GM23338 (cell line): Measurements from ENCODE around the gene TBC1D21. TPM values are rescaled to one million over a fixed set of nuclear protein-coding genes. Genes with fewer than 3 reads are reported as not detected.

ENCODE experiments used
- ATAC-seq: fragments of 200-7000 bp; cut with Tn5 transposase; 3 replicates; pipeline ENCODE4 v1.9.1; 2020
- DNase-seq: peaks from one replicate; pipeline ENCODE4 v3.0.0-alpha.2; 2015; ENCODE audit warnings: low spot score
- H2AFZ ChIP-seq: fragments of 200-600 bp; sonication (generic); 2 replicates; pipeline ENCODE4 v1.8.0; 2016; ENCODE audit warnings: antibody characterized with exemption, mild to moderate bottlenecking, moderate library complexity
- H3F3A ChIP-seq: fragments of 200-600 bp; sonication (generic); replicated peaks from 2 replicates; pipeline ENCODE4 v1.8.0; 2017; ENCODE audit warnings: antibody characterized with exemption, mixed run types, low read depth
- H3K27ac ChIP-seq: fragments of 200-600 bp; sonication (generic); 2 replicates; pipeline ENCODE4 v1.6.1; 2016; ENCODE audit warnings: low read depth
- H3K27me3 ChIP-seq: fragments of 200-600 bp; sonication (generic); 2 replicates; pipeline ENCODE4 v1.8.0; 2016; ENCODE audit warnings: mild to moderate bottlenecking, mixed run types, moderate library complexity; ENCODE audit not compliant: insufficient read depth
- H3K36me3 ChIP-seq: fragments of 200-600 bp; sonication (generic); 2 replicates; pipeline ENCODE4 v1.8.0; 2016; ENCODE audit warnings: mild to moderate bottlenecking; ENCODE audit not compliant: insufficient read depth
- H3K4me1 ChIP-seq: fragments of 200-600 bp; sonication (generic); 2 replicates; pipeline ENCODE4 v1.8.0; 2016; ENCODE audit warnings: mild to moderate bottlenecking, moderate library complexity; ENCODE audit not compliant: insufficient read depth
- H3K4me2 ChIP-seq: fragments of 200-600 bp; sonication (generic); 2 replicates; pipeline ENCODE4 v1.7.1; 2017; ENCODE audit warnings: mixed run types
- H3K4me3 ChIP-seq: fragments of 200-600 bp; sonication (generic); 2 replicates; pipeline ENCODE4 v1.6.1; 2016; ENCODE audit warnings: mixed run types
- H3K79me2 ChIP-seq: fragments of 200-600 bp; sonication (generic); replicated peaks from 2 replicates; pipeline ENCODE4 v1.8.0; 2017; ENCODE audit warnings: mild to moderate bottlenecking; ENCODE audit not compliant: insufficient read depth
- H3K9me2 ChIP-seq: fragments of 200-600 bp; sonication (generic); 2 replicates; pipeline ENCODE4 v1.8.0; 2017; ENCODE audit not compliant: insufficient read depth
- H4K20me1 ChIP-seq: fragments of 200-600 bp; sonication (generic); replicated peaks from 2 replicates; pipeline ENCODE4 v1.8.0; 2017; ENCODE audit warnings: mild to moderate bottlenecking; ENCODE audit not compliant: insufficient read depth
- H3K27ac Mint-ChIP-seq: 2 replicates; pipeline ENCODE4 v1.8.0; 2020; ENCODE audit warnings: inconsistent platforms, mild to moderate bottlenecking, moderate library complexity, mixed read lengths
- H3K27me3 Mint-ChIP-seq: 3 replicates; pipeline ENCODE4 v1.8.0; 2022; ENCODE audit warnings: low read depth, mild to moderate bottlenecking, moderate library complexity, mixed read lengths, inconsistent platforms; ENCODE audit not compliant: insufficient read depth, poor library complexity
- H3K36me3 Mint-ChIP-seq: 3 replicates; pipeline ENCODE4 v1.8.0; 2021; ENCODE audit warnings: low read depth, mild to moderate bottlenecking, inconsistent platforms, moderate library complexity, mixed read lengths
- H3K4me1 Mint-ChIP-seq: 3 replicates; pipeline ENCODE4 v1.8.0; 2020; ENCODE audit warnings: mild to moderate bottlenecking, inconsistent platforms, mixed read lengths
- H3K4me3 Mint-ChIP-seq: 3 replicates; pipeline ENCODE4 v1.8.0; 2021; ENCODE audit warnings: moderate library complexity, mild to moderate bottlenecking, inconsistent platforms, mixed read lengths
- H3K9me3 Mint-ChIP-seq: 3 replicates; pipeline ENCODE4 v1.8.0; 2020; ENCODE audit warnings: moderate library complexity, mild to moderate bottlenecking, inconsistent platforms, mixed read lengths
- CTCF ChIP-seq, 2 experiments: fragments of 200-600 bp in 1 of 2; sonication (generic) in 1 of 2; conservative IDR thresholded peaks; 2 replicates each; pipeline versions ENCODE4 v1.5.1 to v1.6.1; 2016 to 2017; ENCODE audit warnings: antibody characterized with exemption in 2 of 2, low read depth in 2 of 2, mild to moderate bottlenecking in 2 of 2, moderate library complexity in 1 of 2
- JUNB ChIP-seq: IDR thresholded peaks from one replicate; pipeline ENCODE4 v1.6.1; 2016; ENCODE audit warnings: antibody characterized with exemption; ENCODE audit not compliant: unreplicated experiment
- ZNF462 ChIP-seq: fragments of 250-450 bp; sonication (Bioruptor Pico); IDR thresholded peaks from 2 replicates; pipeline ENCODE4 v1.5.0; 2020; ENCODE audit warnings: mild to moderate bottlenecking, moderate library complexity
- polyA plus RNA-seq: library from polyadenylated mRNA; unstranded; fragments of >200 nt; fragmentation: Nextera tagmentation; extraction: Ambion mirVana; gene quantifications from 2 replicates; pipeline ENCODE4 v1.2.1, GENCODE V29; 2016
- total RNA-seq: library from RNA; depleted of rRNA; stranded (reverse); fragments of >200 nt; shearing (Covaris generic); gene quantifications from 2 replicates; pipeline ENCODE4 v1.2.3, GENCODE V29; 2014

Gene TBC1D21
- total and polyA plus RNA-seq, 2 experiments from 2014 or later = not detected

- Histone ChIP-seq H3F3A (peaks cover 5% of the 10 kb centered on the region; the same call in 1 of the 2 replicates), H3K9me2 (no peaks in the 10 kb centered on the region), H3K36me3 (no peaks in the 10 kb centered on the region), H3K27me3 (no peaks in the 10 kb centered on the region), H3K4me3 (no peak overlapping the region), H2AFZ (peak overlapping the region; percentile 87), H4K20me1 (no peaks in the 10 kb centered on the region), H3K4me2 (0 out of 2 replicates have a peak overlapping the region, but pooled peaks have one; percentile 21), H3K4me1 (peaks cover 25% of the 10 kb centered on the region), H3K79me2 (no peaks in the 10 kb centered on the region), H3K27ac (no peak overlapping the region)
- DNase-seq (peak; percentile 86), ATAC-seq (peak; percentile 96)
- 0 out of 2 replicates have a peak, but pooled peaks have one; percentile 19 for TF ChIP-seq ZNF462
- TF ChIP-seq JUNB = no peak
- TF ChIP-seq CTCF (conservative IDR thresholded peaks at IDR 0.05; ENCODE audit: low read depth in 2 of 2) = peak; percentile 68 to 83
- no peak overlapping the region for H3K27ac Mint-ChIP-seq
- H3K9me3 Mint-ChIP-seq = peaks cover 8% of the 10 kb centered on the region; the same call in 1 of the 3 replicates
- H3K4me1 Mint-ChIP-seq = peaks cover 35% of the 10 kb centered on the region
- peaks cover 7% of the 10 kb centered on the region for H3K27me3 Mint-ChIP-seq
- H3K4me3 Mint-ChIP-seq = no peak overlapping the region
- H3K36me3 Mint-ChIP-seq = peaks cover 4% of the 10 kb centered on the region; the same call in 1 of the 3 replicates
Measured at GRCh38 chr15:73866881-73867410, 6.4 kb upstream of the TBC1D21 start.
